Mammary epithelial cell (primary cell): ENCODE results near the gene NMUR1.

Experiments
- EZH2 ChIP-seq: IDR thresholded peaks from 2 replicates; pipeline ENCODE4 v1.6.1; 2012; ENCODE audit warnings: low read length, inconsistent platforms, borderline replicate concordance
- TF ChIP-seq, protein P1 (sequence below), 2 donors: IDR thresholded peaks in 1 of 2; conservative IDR thresholded peaks in 1 of 2; 2 replicates each; pipeline ENCODE4 v1.5.1; 2011 to 2012; ENCODE audit warnings: inconsistent platforms in 2 of 2, low read length in 2 of 2, mild to moderate bottlenecking in 2 of 2, control low read depth in 1 of 2, low read depth in 1 of 2; ENCODE audit not compliant: insufficient read depth in 1 of 2; ENCODE audit errors: extremely low read depth in 1 of 2

DNA sequence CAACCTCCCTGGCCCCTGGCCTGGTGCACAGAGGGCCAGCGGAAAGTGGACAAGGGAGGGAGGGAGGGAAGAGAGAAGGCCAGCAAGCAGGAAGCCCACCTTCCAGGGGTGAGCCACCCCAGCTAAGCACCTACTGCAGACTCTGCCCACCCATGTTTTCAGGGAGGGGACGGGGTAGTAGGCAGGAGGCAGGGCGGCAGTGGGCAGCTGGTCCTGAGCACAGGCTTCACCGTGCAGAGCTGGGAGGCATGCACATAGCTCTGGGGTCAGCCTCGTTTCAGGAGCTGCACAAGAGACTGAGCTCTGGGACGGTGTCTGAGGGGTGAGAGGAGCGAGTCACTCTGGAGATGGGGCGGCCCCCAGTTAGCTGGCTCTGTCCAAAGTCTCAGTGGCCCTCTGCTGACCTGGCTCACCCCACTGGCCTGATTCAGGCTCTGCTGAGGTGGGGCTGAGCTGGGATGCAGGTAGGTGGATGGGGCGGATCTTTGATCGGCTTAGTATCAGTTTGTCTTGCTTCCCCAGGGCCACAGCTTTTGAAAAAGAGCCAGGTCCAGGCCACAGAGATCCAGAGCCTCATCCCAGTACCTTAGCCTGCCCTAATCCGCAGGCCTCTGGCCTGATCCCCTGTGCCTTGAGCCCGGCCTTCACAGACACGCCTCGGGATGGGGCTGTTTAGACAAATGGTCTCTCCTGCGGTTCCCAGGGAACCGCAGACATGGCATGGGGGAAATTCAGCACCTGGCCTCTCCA, 3.7 kb downstream of the NMUR1 start:
- TF ChIP-seq, protein P1, sequence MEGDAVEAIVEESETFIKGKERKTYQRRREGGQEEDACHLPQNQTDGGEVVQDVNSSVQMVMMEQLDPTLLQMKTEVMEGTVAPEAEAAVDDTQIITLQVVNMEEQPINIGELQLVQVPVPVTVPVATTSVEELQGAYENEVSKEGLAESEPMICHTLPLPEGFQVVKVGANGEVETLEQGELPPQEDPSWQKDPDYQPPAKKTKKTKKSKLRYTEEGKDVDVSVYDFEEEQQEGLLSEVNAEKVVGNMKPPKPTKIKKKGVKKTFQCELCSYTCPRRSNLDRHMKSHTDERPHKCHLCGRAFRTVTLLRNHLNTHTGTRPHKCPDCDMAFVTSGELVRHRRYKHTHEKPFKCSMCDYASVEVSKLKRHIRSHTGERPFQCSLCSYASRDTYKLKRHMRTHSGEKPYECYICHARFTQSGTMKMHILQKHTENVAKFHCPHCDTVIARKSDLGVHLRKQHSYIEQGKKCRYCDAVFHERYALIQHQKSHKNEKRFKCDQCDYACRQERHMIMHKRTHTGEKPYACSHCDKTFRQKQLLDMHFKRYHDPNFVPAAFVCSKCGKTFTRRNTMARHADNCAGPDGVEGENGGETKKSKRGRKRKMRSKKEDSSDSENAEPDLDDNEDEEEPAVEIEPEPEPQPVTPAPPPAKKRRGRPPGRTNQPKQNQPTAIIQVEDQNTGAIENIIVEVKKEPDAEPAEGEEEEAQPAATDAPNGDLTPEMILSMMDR (conservative IDR thresholded peaks at IDR 0.05 in 1 of 2, IDR thresholded peaks at IDR 0.05 in 1 of 2; ENCODE audit: extremely low read depth in 1 of 2, insufficient read depth in 1 of 2, low read depth in 1 of 2, low read length in 2 of 2): no peak
- TF ChIP-seq EZH2: no peak
